Measurements from ENCODE around the gene TXNDC12.
"Not testable (repeated sequence)": the region's sequence is repeated elsewhere in the genome, so short reads cannot be mapped to it uniquely, and the experiment has no call there.

Gene TXNDC12

DNA sequence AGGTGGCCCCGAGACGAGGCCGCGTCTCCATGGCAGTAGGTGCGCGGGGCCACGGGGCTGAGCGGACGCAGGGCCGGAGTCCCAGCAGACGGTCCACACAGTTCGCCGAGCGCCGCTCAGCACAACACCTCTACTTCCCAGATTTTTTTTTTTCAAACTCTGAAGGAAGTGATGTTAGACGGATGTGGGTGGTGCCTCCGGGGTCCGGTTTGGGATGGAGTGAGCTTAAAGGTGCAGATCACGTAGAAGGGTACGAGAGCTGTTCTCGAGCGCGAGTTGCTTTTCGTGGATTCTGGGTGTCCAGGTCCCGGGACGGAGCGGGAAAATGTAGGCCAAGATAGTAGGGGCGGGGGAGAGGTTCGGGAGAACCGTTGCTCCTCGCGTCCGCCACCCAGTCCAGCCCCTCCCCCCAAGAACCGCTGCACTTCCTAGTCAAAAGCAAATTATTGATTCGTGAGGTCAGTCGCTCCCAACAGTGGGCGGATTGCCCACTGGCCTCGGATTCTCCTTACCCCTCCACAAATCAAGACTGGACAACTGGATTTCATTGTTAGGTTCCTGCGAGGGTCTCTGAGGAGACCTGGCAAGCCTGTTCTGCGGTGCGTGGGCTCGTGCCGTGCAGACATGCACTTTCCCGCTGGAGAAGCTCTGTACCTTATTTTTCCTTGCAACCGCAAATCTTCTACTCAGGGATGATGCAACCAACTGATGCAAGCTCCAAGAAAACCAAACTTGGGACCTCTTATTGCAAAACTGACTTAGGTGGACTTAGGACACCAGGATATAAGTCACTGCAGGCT, at the start of gene TXNDC12:
Gene TXNDC12 (minus strand): TSS at position 126 of the 800 bp plus-strand sequence. CDS start 95 bp downstream, at position 31.
- DNase-seq = peak; percentile 89
- H3K4me3 ChIP-seq (ENCODE audit: low read depth, low read length) = peak within 1 kb of the TSS; percentile 89
- peaks cover 9% of the 10 kb centered on the region for H3K36me3 ChIP-seq (replicated peaks)
- H3K27me3 ChIP-seq (replicated peaks) = no peaks in the 10 kb centered on the region
- in situ Hi-C loops (cut with HindIII; ENCODE audit: low pct_ligation_motif_present, low sequenced_read_pairs) = no loop called here
- TF ChIP-seq, protein P1, sequence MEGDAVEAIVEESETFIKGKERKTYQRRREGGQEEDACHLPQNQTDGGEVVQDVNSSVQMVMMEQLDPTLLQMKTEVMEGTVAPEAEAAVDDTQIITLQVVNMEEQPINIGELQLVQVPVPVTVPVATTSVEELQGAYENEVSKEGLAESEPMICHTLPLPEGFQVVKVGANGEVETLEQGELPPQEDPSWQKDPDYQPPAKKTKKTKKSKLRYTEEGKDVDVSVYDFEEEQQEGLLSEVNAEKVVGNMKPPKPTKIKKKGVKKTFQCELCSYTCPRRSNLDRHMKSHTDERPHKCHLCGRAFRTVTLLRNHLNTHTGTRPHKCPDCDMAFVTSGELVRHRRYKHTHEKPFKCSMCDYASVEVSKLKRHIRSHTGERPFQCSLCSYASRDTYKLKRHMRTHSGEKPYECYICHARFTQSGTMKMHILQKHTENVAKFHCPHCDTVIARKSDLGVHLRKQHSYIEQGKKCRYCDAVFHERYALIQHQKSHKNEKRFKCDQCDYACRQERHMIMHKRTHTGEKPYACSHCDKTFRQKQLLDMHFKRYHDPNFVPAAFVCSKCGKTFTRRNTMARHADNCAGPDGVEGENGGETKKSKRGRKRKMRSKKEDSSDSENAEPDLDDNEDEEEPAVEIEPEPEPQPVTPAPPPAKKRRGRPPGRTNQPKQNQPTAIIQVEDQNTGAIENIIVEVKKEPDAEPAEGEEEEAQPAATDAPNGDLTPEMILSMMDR (IDR thresholded peaks at IDR 0.05; ENCODE audit: low read depth, low read length, missing control alignments) = no peak
- peak within 1 kb of the TSS; percentile 93 for H3K27ac ChIP-seq

GRCh38 chr1:52102336-52103013, 47.5 kb upstream of the TXNDC12 start:
- TF ChIP-seq, protein P1 (IDR thresholded peaks at IDR 0.05; ENCODE audit: low read depth, low read length, missing control alignments) = no peak
- in situ Hi-C loops (cut with HindIII; ENCODE audit: low pct_ligation_motif_present, low sequenced_read_pairs) = no loop called here

GRCh38 chr1:52098139-52098871, 43.3 kb upstream of the TXNDC12 start:
- no peak overlapping the region for H3K27ac ChIP-seq
- TF ChIP-seq, protein P1 (IDR thresholded peaks at IDR 0.05; ENCODE audit: low read depth, low read length, missing control alignments) = no peak
- H3K36me3 ChIP-seq (replicated peaks) = no peaks in the 10 kb centered on the region
- H3K4me3 ChIP-seq (ENCODE audit: low read depth, low read length) = no peak overlapping the region
- in situ Hi-C loops (cut with HindIII; ENCODE audit: low pct_ligation_motif_present, low sequenced_read_pairs) = no loop called here
- DNase-seq = no peak
- H3K27me3 ChIP-seq (replicated peaks) = no peaks in the 10 kb centered on the region

More at GRCh38 chr1:52102336-52103013, 47.5 kb upstream of the TXNDC12 start:
- no peak for DNase-seq
- no peak overlapping the region for H3K4me3 ChIP-seq (ENCODE audit: low read depth, low read length)
- H3K27me3 ChIP-seq (replicated peaks) = no peaks in the 10 kb centered on the region
- no peak overlapping the region for H3K27ac ChIP-seq
- no peaks in the 10 kb centered on the region for H3K36me3 ChIP-seq (replicated peaks)

- Histone ChIP-seq H3K27me3 (replicated peaks) (no peaks in the 10 kb centered on the region), H3K4me3 (ENCODE audit: low read depth, low read length) (no peak overlapping the region), H3K36me3 (replicated peaks) (no peaks in the 10 kb centered on the region), H3K27ac (no peak overlapping the region)
- TF ChIP-seq, protein P1 (IDR thresholded peaks at IDR 0.05; ENCODE audit: low read depth, low read length, missing control alignments) = no peak
- no peak for DNase-seq
- in situ Hi-C loops (cut with HindIII; ENCODE audit: low pct_ligation_motif_present, low sequenced_read_pairs) = no loop called here
These were observed 41.2 kb upstream of the TXNDC12 start for GRCh38 chr1:52096216-52096615.

- H3K4me3 ChIP-seq (ENCODE audit: low read depth, low read length); DNase-seq; H3K36me3 ChIP-seq (replicated peaks); H3K27me3 ChIP-seq (replicated peaks); H3K27ac ChIP-seq; in situ Hi-C loops (cut with HindIII; ENCODE audit: low pct_ligation_motif_present, low sequenced_read_pairs): not testable (repeated sequence)
These were observed 39.3 kb upstream of the TXNDC12 start for GRCh38 chr1:52094300-52094699.

- H3K36me3 ChIP-seq (replicated peaks); H3K4me3 ChIP-seq (ENCODE audit: low read depth, low read length); H3K27ac ChIP-seq; in situ Hi-C loops (cut with HindIII; ENCODE audit: low pct_ligation_motif_present, low sequenced_read_pairs); H3K27me3 ChIP-seq (replicated peaks); DNase-seq: not testable (repeated sequence)
These were observed 32.9 kb upstream of the TXNDC12 start for GRCh38 chr1:52087892-52088291.
